K562 (cell line): ENCODE results near the gene FAM110D. TPM values are rescaled to one million over a fixed set of nuclear protein-coding genes. Genes with fewer than 3 reads are reported as not detected.
A peak's percentile ranks its signal among the peaks of the same experiment; 100 is the strongest.

ENCODE experiments used
- DIDO1 ChIP-seq: fragments of 450-650 bp; IDR thresholded peaks from 2 replicates; pipeline ENCODE4 v1.6.1; 2016; ENCODE audit warnings: low read depth, missing biosample characterization, missing genetic modification characterization
- FOXM1 ChIP-seq, 2 experiments: fragments of 450-650 bp in 1 of 2; sonication (generic) in 1 of 2; formaldehyde crosslinking in 1 of 2; IDR thresholded peaks; 2 replicates each; pipeline versions ENCODE4 v1.6.1 to v1.9.0; 2017 to 2022; ENCODE audit warnings: low read depth in 2 of 2, mild to moderate bottlenecking in 2 of 2, missing genetic modification reagents in 1 of 2, moderate library complexity in 1 of 2
- FUS ChIP-seq: fragments of 200-400 bp; formaldehyde crosslinking; optimal IDR thresholded peaks from 2 replicates; pipeline ENCODE3; 2017; ENCODE audit warnings: low read depth, low read length
- HSF4 ChIP-seq: fragments of 250-450 bp; sonication (Bioruptor Pico); IDR thresholded peaks from 2 replicates; pipeline ENCODE4 v2.1.2; 2022; ENCODE audit warnings: mild to moderate bottlenecking, moderate library complexity, borderline replicate concordance
- MGA ChIP-seq: fragments of 450-650 bp; IDR thresholded peaks from 2 replicates; pipeline ENCODE4 v1.6.1; 2016; ENCODE audit warnings: mild to moderate bottlenecking, moderate library complexity
- NCOA4 ChIP-seq: fragments of 450-650 bp; IDR thresholded peaks from 2 replicates; pipeline ENCODE4 v1.6.1; 2018; ENCODE audit warnings: mild to moderate bottlenecking; ENCODE audit not compliant: partially characterized antibody
- SIRT6 ChIP-seq: IDR thresholded peaks from one replicate; pipeline ENCODE4 v1.6.1; 2012; ENCODE audit warnings: low read depth, mild to moderate bottlenecking, control low read depth, inconsistent platforms, low read length, moderate library complexity
- TGIF2 ChIP-seq: sonication (generic); formaldehyde crosslinking; IDR thresholded peaks from 2 replicates; pipeline ENCODE4 v1.8.1; 2022; ENCODE audit warnings: mild to moderate bottlenecking, missing genetic modification reagents, moderate library complexity
- TRIM28 ChIP-seq: fragments of 450-650 bp; IDR thresholded peaks from 2 replicates; pipeline ENCODE4 v1.6.1; 2017
- XRCC5 ChIP-seq: fragments of 200-400 bp; formaldehyde crosslinking; IDR thresholded peaks from 2 replicates; pipeline ENCODE4 v1.6.1; 2017; ENCODE audit warnings: low read depth, mild to moderate bottlenecking, low read length
- ZNF436 ChIP-seq: fragments of 250-450, 450-650 bp; sonication (Bioruptor Pico); formaldehyde crosslinking; IDR thresholded peaks from 2 replicates; pipeline ENCODE4 v1.7.0; 2020; ENCODE audit warnings: mild to moderate bottlenecking
- polyA plus RNA-seq, 8 experiments: library from polyadenylated mRNA; depleted of rRNA in 4 of 8; stranded (reverse) in 5 of 8; unstranded in 3 of 8; fragments of >200 nt; fragmentation: Nextera tagmentation in 2 of 8; fragmentation: Illumina TruSeq in 1 of 8; extraction: Ambion mirVana in 2 of 8; extraction: Trizol in 1 of 8; gene quantifications; 2 replicates each; pipeline versions ENCODE4 v1.2.1 to v1.2.3, GENCODE V29; 2011 to 2014; ENCODE audit warnings: inconsistent platforms in 1 of 8, missing spikeins in 1 of 8
- total RNA-seq, 7 experiments: library from RNA; depleted of rRNA in 6 of 7; stranded (reverse); fragments of >200 nt in 6 of 7; fragmentation: Illumina TruSeq in 2 of 7; extraction: Trizol in 2 of 7; gene quantifications; 2 replicates each; pipeline versions ENCODE4 v1.2.1 to v1.2.3, GENCODE V29; 2011 to 2021; ENCODE audit warnings: low replicate concordance in 1 of 7
- TF ChIP-seq, protein P1 (sequence below): sonication (generic); formaldehyde crosslinking; IDR thresholded peaks from 2 replicates; pipeline ENCODE4 v1.8.1; 2022; ENCODE audit warnings: missing genetic modification reagents
- TF ChIP-seq, protein P2 (sequence below): sonication (generic); formaldehyde crosslinking; IDR thresholded peaks from 2 replicates; pipeline ENCODE4 v1.8.0; 2023; ENCODE audit warnings: mild to moderate bottlenecking, missing genetic modification reagents

FAM110D gene
- total and polyA plus RNA-seq, 9 of the 15 experiments (the other 6 are each of a cell fraction or from before 2014, with no cell fraction given), result 0.04 to 1.1 (median 0.33) TPM

DNA sequence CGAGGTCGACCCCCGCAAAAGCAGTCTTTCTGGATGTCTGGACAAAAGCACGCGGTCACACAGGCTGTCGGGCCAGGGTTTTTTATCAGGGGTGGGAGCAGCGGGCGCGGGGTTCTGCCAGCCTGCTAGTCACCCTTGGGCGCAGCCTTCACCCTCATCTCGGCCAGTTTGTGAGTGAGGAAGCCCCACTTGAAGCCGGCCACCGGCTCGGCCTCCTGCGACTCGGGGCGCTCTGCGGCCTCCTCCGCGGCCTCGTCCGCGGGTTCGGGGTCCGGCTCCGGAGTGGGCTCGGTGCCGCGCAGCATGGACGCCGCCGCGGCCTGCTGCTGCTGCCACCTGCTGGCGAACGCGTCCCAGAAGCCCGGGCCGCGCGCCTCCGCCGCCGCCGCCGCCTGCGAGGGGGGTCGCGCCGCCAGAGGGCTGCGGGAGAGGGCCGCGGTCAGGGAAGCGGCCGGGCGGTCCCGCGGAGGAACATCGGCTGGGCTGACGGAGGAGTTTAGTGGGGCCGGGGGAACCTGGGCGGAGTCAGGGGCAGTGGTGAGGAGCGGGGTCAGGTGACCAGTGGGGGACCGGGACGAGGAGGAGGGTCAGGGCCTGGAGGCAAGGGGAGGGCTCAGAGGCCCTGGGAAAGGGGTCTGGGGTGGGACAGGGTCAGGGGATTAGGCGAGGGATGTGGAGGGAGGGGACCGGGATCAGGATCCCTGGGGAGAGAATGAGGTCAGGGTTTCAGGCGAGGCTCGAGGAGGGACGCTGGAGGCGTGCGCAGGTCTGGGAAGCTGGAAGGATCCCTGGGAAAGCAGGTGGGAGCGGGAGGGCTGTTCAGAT is 5.4 kb downstream of the FAM110D start (continued):
- peak; percentile 48 for TF ChIP-seq MGA
- peak; percentile 68 for TF ChIP-seq FUS
- TF ChIP-seq HSF4, result no peak
- TF ChIP-seq, protein P1, sequence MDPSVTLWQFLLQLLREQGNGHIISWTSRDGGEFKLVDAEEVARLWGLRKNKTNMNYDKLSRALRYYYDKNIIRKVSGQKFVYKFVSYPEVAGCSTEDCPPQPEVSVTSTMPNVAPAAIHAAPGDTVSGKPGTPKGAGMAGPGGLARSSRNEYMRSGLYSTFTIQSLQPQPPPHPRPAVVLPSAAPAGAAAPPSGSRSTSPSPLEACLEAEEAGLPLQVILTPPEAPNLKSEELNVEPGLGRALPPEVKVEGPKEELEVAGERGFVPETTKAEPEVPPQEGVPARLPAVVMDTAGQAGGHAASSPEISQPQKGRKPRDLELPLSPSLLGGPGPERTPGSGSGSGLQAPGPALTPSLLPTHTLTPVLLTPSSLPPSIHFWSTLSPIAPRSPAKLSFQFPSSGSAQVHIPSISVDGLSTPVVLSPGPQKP (CRISPR knock-in tag), result no peak
- TF ChIP-seq NCOA4, result no peak
- no peak for TF ChIP-seq SIRT6
- TF ChIP-seq, protein P2, sequence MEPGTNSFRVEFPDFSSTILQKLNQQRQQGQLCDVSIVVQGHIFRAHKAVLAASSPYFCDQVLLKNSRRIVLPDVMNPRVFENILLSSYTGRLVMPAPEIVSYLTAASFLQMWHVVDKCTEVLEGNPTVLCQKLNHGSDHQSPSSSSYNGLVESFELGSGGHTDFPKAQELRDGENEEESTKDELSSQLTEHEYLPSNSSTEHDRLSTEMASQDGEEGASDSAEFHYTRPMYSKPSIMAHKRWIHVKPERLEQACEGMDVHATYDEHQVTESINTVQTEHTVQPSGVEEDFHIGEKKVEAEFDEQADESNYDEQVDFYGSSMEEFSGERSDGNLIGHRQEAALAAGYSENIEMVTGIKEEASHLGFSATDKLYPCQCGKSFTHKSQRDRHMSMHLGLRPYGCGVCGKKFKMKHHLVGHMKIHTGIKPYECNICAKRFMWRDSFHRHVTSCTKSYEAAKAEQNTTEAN (CRISPR knock-in tag), result no peak
- TF ChIP-seq FOXM1 (IDR thresholded peaks at IDR 0.05; ENCODE audit: low read depth), result no peak
- TF ChIP-seq FOXM1 (CRISPR knock-in tag; IDR thresholded peaks at IDR 0.05; ENCODE audit: low read depth), result 0 out of 2 replicates have a peak, but pooled peaks have one; percentile 40
- no peak for TF ChIP-seq TGIF2 (CRISPR knock-in tag)
- TF ChIP-seq DIDO1 (tag), result no peak
- no peak for TF ChIP-seq XRCC5
- TF ChIP-seq ZNF436 (CRISPR knock-in tag), result no peak
- no peak; the same call in 1 of the 2 replicates for TF ChIP-seq TRIM28
